Thyroid gland (tissue), 4 donors: ENCODE results near the gene LDLRAD4.

Experiments
- POLR2A ChIP-seq, 2 donors: fragments of 450-650 bp; IDR thresholded peaks; one replicate each; pipeline ENCODE4 v1.6.1; 2017; ENCODE audit warnings: antibody characterized with exemption in 2 of 2, mild to moderate bottlenecking in 2 of 2, moderate library complexity in 1 of 2
- TF ChIP-seq, protein P1 (sequence below), 6 experiments: fragments of 200-600 bp in 3 of 6; fragments of 450-650 bp in 3 of 6; sonication (generic) in 3 of 6; IDR thresholded peaks; one replicate each; pipeline ENCODE4 v1.5.1; 2016 to 2019; ENCODE audit warnings: antibody characterized with exemption in 6 of 6, mild to moderate bottlenecking in 2 of 6, inconsistent platforms in 1 of 6, moderate library complexity in 1 of 6

DNA sequence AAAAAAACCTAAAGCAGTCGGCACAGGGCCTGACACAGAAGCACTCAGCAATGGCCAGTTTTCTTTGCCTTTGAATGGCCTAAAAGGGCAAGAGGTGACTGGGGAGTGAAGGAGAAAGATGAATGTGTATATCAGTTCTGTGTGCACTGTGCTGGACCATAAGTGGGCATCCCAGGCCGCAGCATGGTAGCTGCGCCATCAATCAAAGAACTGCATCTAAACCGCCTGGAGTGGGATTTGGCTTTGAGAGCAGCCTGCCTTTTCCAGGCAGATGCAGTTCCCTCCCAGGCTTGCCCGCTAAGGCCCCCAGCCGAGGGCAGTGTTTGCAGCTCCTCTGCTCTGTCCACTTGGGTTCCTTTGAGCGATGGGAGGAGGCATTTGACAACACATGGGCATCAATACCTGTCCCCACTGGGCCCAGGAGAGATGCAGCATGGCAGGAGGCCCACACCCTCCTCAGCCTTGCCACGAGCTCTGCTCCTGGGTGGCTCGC, 363.7 kb downstream of the LDLRAD4 start:
- TF ChIP-seq, protein P1, sequence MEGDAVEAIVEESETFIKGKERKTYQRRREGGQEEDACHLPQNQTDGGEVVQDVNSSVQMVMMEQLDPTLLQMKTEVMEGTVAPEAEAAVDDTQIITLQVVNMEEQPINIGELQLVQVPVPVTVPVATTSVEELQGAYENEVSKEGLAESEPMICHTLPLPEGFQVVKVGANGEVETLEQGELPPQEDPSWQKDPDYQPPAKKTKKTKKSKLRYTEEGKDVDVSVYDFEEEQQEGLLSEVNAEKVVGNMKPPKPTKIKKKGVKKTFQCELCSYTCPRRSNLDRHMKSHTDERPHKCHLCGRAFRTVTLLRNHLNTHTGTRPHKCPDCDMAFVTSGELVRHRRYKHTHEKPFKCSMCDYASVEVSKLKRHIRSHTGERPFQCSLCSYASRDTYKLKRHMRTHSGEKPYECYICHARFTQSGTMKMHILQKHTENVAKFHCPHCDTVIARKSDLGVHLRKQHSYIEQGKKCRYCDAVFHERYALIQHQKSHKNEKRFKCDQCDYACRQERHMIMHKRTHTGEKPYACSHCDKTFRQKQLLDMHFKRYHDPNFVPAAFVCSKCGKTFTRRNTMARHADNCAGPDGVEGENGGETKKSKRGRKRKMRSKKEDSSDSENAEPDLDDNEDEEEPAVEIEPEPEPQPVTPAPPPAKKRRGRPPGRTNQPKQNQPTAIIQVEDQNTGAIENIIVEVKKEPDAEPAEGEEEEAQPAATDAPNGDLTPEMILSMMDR (IDR thresholded peaks at IDR 0.05): no peak
- TF ChIP-seq POLR2A (IDR thresholded peaks at IDR 0.05): no peak
